Measurements from ENCODE around the gene FAM98A. TPM values are rescaled to one million over a fixed set of nuclear protein-coding genes. Genes with fewer than 3 reads are reported as not detected.

FAM98A gene
- total and polyA plus RNA-seq, 2 donors from 2014 or later, result 31.3 to 41.2 TPM

DNA sequence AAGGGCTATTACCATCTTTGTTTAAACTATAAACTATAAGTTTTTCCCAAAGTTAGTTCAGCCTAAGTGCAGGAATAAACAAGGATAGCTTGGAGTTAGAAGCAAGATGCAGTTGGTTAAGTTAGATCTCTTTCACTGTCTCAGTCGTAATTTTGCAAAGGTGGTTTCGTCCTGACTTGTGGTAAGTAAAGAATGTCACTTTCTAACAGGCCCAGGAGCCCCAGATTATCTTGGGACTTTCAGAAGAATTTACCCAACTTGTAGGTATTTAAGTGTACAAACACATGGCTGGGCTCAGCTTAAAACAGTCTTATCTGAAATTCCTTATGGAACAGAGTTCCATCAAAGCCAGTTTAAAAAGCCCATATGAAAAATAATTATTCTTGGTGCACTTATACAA lies 18.3 kb upstream of the FAM98A start:
- no peak overlapping the region for H3K9ac ChIP-seq (ENCODE audit: low read length in 3 of 3)
- no peak for TF ChIP-seq CTCF (IDR thresholded peaks at IDR 0.05; ENCODE audit: borderline replicate concordance, extremely low read depth, insufficient read depth)
- H3K27me3 ChIP-seq (ENCODE audit: control insufficient read depth, insufficient read depth, low read length), result no peaks in the 10 kb centered on the region
- peaks cover 0 to 10% (median 0%) of the 10 kb centered on the region in 3 donors for H3K4me1 ChIP-seq (ENCODE audit: control insufficient read depth in 2 of 3, insufficient read depth in 2 of 3, low read depth in 1 of 3, low read length in 3 of 3)
- DNase-seq, result no peak
- intact Hi-C loops (cut with DNase I), result no loop called here
- no peak for FAIRE-seq
- H3K4me3 ChIP-seq (ENCODE audit: low read length in 3 of 3), result no peak overlapping the region
- no peak overlapping the region for H3K27ac ChIP-seq (ENCODE audit: low read depth in 2 of 2, low read length in 2 of 2)
- peaks cover 0 to 7% (median 0%) of the 10 kb centered on the region in 3 donors for H3K9me3 ChIP-seq (ENCODE audit: control insufficient read depth in 2 of 3, insufficient read depth in 1 of 3, low read length in 3 of 3)
- H3K36me3 ChIP-seq (ENCODE audit: control insufficient read depth in 2 of 3, insufficient read depth in 3 of 3, low read length in 3 of 3), result no peaks in the 10 kb centered on the region

DNA sequence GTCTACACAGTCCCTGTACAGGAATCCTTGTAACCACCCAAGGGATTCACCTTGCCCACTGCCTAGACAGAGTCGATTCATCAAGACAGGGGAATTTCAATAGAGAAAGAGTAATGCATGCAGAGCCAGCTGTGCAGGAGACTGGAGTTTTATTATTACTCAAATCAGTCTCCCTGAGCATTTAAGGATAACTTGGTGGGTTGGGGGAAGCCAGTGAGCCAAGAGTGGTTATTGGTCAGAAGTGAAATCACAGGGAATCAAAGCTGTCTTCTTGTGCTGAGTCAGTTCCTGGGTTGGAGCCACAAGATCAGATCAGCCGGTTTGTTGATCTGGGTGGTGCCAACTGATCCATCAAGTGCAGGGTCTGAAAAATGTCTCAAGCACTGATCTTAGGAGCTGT lies 17.8 kb upstream of the FAM98A start:
- H3K9me3 ChIP-seq (ENCODE audit: control insufficient read depth in 2 of 3, insufficient read depth in 1 of 3, low read length in 3 of 3), result peaks cover 0 to 7% (median 0%) of the 10 kb centered on the region in 3 donors
- no peaks in the 10 kb centered on the region for H3K36me3 ChIP-seq (ENCODE audit: control insufficient read depth in 2 of 3, insufficient read depth in 3 of 3, low read length in 3 of 3)
- H3K4me1 ChIP-seq (ENCODE audit: control insufficient read depth in 2 of 3, insufficient read depth in 2 of 3, low read depth in 1 of 3, low read length in 3 of 3), result peaks cover 0 to 10% (median 0%) of the 10 kb centered on the region in 3 donors
- no peak for DNase-seq
- no peaks in the 10 kb centered on the region for H3K27me3 ChIP-seq (ENCODE audit: control insufficient read depth, insufficient read depth, low read length)
- intact Hi-C loops (cut with DNase I), result no loop called here
- H3K4me3 ChIP-seq (ENCODE audit: low read length in 3 of 3), result no peak overlapping the region
- TF ChIP-seq CTCF (IDR thresholded peaks at IDR 0.05; ENCODE audit: borderline replicate concordance, extremely low read depth, insufficient read depth), result no peak
- H3K9ac ChIP-seq (ENCODE audit: low read length in 3 of 3), result no peak overlapping the region
- no peak overlapping the region for H3K27ac ChIP-seq (ENCODE audit: low read depth in 2 of 2, low read length in 2 of 2)
- no peak for FAIRE-seq

- Histone ChIP-seq H3K4me1 (ENCODE audit: control insufficient read depth in 2 of 3, insufficient read depth in 2 of 3, low read depth in 1 of 3, low read length in 3 of 3) (peaks cover 0 to 10% (median 0%) of the 10 kb centered on the region in 3 donors), H3K27me3 (ENCODE audit: control insufficient read depth, insufficient read depth, low read length) (no peaks in the 10 kb centered on the region), H3K4me3 (ENCODE audit: low read length in 3 of 3) (no peak overlapping the region), H3K9me3 (ENCODE audit: control insufficient read depth in 2 of 3, insufficient read depth in 1 of 3, low read length in 3 of 3) (peaks cover 0 to 8% (median 0%) of the 10 kb centered on the region in 3 donors), H3K9ac (ENCODE audit: low read length in 3 of 3) (no peak overlapping the region), H3K36me3 (ENCODE audit: control insufficient read depth in 2 of 3, insufficient read depth in 3 of 3, low read length in 3 of 3) (no peaks in the 10 kb centered on the region), H3K27ac (ENCODE audit: low read depth in 2 of 2, low read length in 2 of 2) (no peak overlapping the region)
- intact Hi-C loops (cut with DNase I), result no loop called here
- DNase-seq, result no peak
- no peak for FAIRE-seq
- no peak for TF ChIP-seq CTCF (IDR thresholded peaks at IDR 0.05; ENCODE audit: borderline replicate concordance, extremely low read depth, insufficient read depth)
Measured at GRCh38 chr2:33614190-33614589, 15.1 kb upstream of the FAM98A start.

- intact Hi-C loops (cut with DNase I), result no loop called here
- H3K9me3 ChIP-seq (ENCODE audit: control insufficient read depth in 2 of 3, insufficient read depth in 1 of 3, low read length in 3 of 3), result peaks cover 0 to 3% (median 0%) of the 10 kb centered on the region in 3 donors
- no peak overlapping the region for H3K9ac ChIP-seq (ENCODE audit: low read length in 3 of 3)
- no peaks in the 10 kb centered on the region for H3K36me3 ChIP-seq (ENCODE audit: control insufficient read depth in 2 of 3, insufficient read depth in 3 of 3, low read length in 3 of 3)
- DNase-seq (no peak), FAIRE-seq (no peak)
- no peak overlapping the region for H3K4me3 ChIP-seq (ENCODE audit: low read length in 3 of 3)
- no peak overlapping the region for H3K27ac ChIP-seq (ENCODE audit: low read depth in 2 of 2, low read length in 2 of 2)
- H3K4me1 ChIP-seq (ENCODE audit: control insufficient read depth in 2 of 3, insufficient read depth in 2 of 3, low read depth in 1 of 3, low read length in 3 of 3), result peaks cover 0 to 10% (median 0%) of the 10 kb centered on the region in 3 donors
- no peak for TF ChIP-seq CTCF (IDR thresholded peaks at IDR 0.05; ENCODE audit: borderline replicate concordance, extremely low read depth, insufficient read depth)
- H3K27me3 ChIP-seq (ENCODE audit: control insufficient read depth, insufficient read depth, low read length), result no peaks in the 10 kb centered on the region
Measured at GRCh38 chr2:33607905-33608304, 8.8 kb upstream of the FAM98A start.
